GM12891 (cell line): ENCODE results near the gene MRPL55.

Source experiments
- PAX5 ChIP-seq: IDR thresholded peaks from 2 replicates; pipeline ENCODE4 v1.6.1; 2011; ENCODE audit warnings: low read length, moderate library complexity, mild to moderate bottlenecking; ENCODE audit not compliant: insufficient read depth, severe bottlenecking
- POLR2A ChIP-seq: IDR thresholded peaks from 2 replicates; pipeline ENCODE4 v1.6.1; 2011; ENCODE audit warnings: low read depth, low read length, control low read depth
- POLR2AphosphoS5 ChIP-seq: IDR thresholded peaks from 2 replicates; pipeline ENCODE4 v1.6.1; 2011; ENCODE audit warnings: low read depth, low read length, control low read depth
- SPI1 ChIP-seq: IDR thresholded peaks from 2 replicates; pipeline ENCODE4 v1.6.1; 2011; ENCODE audit warnings: low read depth, low read length, control low read depth
- TAF1 ChIP-seq: IDR thresholded peaks from 2 replicates; pipeline ENCODE4 v1.6.1; 2011; ENCODE audit warnings: low read depth, low read length, control low read depth

DNA sequence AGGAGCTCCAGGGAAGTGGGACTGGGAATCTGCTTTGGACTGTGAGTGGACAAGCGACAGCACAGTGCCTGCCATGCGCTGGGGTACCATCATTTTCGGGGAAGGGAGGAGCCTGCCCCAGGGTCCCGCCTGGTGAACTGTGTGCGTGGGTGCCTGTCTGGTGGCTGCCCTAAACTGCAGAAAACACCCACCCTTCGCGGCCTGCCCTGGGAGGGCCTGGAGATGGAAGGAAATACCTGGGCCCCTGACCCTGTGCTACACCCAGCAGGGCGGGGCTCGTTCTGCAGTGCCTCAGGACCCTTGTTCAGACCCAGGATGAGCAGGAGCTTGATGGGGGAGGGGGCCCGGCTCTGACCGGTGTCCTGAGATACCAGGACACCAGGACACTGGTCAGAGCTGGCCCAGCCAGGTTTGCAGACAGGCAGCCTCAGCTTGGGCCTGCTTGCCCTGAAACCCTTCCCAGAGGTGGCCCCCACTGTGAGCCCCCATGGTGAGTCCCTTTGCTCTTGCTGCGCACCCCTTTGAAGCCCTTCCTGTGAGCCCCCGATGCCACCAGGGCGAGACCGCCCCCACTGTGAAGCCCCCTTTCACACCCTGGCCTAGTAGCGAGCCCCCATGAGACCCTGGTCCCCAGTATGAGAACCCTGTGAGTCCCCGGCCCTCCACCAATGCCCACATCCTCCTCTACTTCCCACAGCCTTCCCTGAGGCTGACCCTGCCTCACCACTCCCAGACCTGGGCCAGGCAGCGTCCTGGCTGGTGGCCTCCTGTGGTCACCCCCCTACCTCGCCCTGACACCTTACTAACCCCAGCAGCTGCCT lies 43.2 kb upstream of the MRPL55 start:
- no peak for TF ChIP-seq POLR2A
- no peak for TF ChIP-seq POLR2AphosphoS5
- TF ChIP-seq TAF1, result no peak
- no peak for TF ChIP-seq SPI1
- TF ChIP-seq PAX5, result no peak
